GM20000 (cell line): ENCODE results near the gene CCDC90B.
"Not testable (repeated sequence)": the region's sequence is repeated elsewhere in the genome, so short reads cannot be mapped to it uniquely, and the experiment has no call there.

Experiments
- DNase-seq: peaks from one replicate; pipeline ENCODE4 v3.0.0; 2012; ENCODE audit warnings: low spot score
- CTCF ChIP-seq: IDR thresholded peaks from 2 replicates; pipeline ENCODE4 v1.5.1; 2012; ENCODE audit warnings: mild to moderate bottlenecking, control low read depth; ENCODE audit errors: extremely low read depth, missing control alignments

CCDC90B gene

GRCh38 chr11:83317757-83318690 is 31.9 kb upstream of the CCDC90B start:
- no peak for DNase-seq
- TF ChIP-seq CTCF: no peak

GRCh38 chr11:83316897-83317268 is 30.7 kb upstream of the CCDC90B start:
- not testable (repeated sequence) for DNase-seq

- not testable (repeated sequence) for DNase-seq
Measured at GRCh38 chr11:83316143-83316896, 30.2 kb upstream of the CCDC90B start.

GRCh38 chr11:83312430-83312829 is 26.3 kb upstream of the CCDC90B start:
- TF ChIP-seq CTCF: no peak
- DNase-seq: no peak

- TF ChIP-seq CTCF: no peak
- DNase-seq: no peak
Measured at GRCh38 chr11:83311701-83312100, 25.5 kb upstream of the CCDC90B start.

- DNase-seq: no peak
- no peak for TF ChIP-seq CTCF
Measured at GRCh38 chr11:83310718-83311117, 24.6 kb upstream of the CCDC90B start.

GRCh38 chr11:83308536-83308935 is 22.4 kb upstream of the CCDC90B start:
- DNase-seq: not testable (repeated sequence)

GRCh38 chr11:83306200-83307080 is 20.3 kb upstream of the CCDC90B start:
- TF ChIP-seq CTCF: no peak
- no peak for DNase-seq
